Endothelial cell of umbilical vein (primary cell): ENCODE results near the gene PI4KA. TPM values are rescaled to one million over a fixed set of nuclear protein-coding genes. Genes with fewer than 3 reads are reported as not detected.

Source experiments
- BruUV-seq: library from RNA; stranded (reverse); fragments of 400-500 nt; replicated peaks from 2 replicates; lab custom pipeline; 2021; lab: Mats Ljungman, UMichigan
- CTCF ChIA-PET: fragments of 300-600, 350-600 bp; sonication (Branson Sonifier 250); formaldehyde crosslinking; loops from one replicate; lab custom pipeline; 2021; ENCODE audit warnings: antibody characterized with exemption, inconsistent platforms; lab: Charles Lee
- POLR2A ChIA-PET: fragments of 300-600, 350-600 bp; sonication (Branson Sonifier 250); formaldehyde crosslinking; loops from one replicate; lab custom pipeline; 2021; ENCODE audit warnings: antibody characterized with exemption, inconsistent platforms; lab: Charles Lee
- DNase-seq: peaks from one replicate; pipeline ENCODE4 v3.0.0-alpha.2; 2011; ENCODE audit warnings: low read depth, low spot score
- FAIRE-seq: peaks from 2 replicates; lab custom pipeline; 2011; peaks lifted over from hg19 to GRCh38; lab: Jason Lieb, UNC
- H2AFZ ChIP-seq: 2 replicates; pipeline ENCODE4 v1.6.0; 2012; ENCODE audit warnings: low read depth, low read length, control low read depth, inconsistent platforms
- H3K27ac ChIP-seq: 2 replicates; pipeline ENCODE4 v1.5.1; 2011; ENCODE audit warnings: low read depth, mild to moderate bottlenecking, control low read depth, low read length, moderate library complexity; ENCODE audit not compliant: insufficient read depth
- H3K27me3 ChIP-seq, 2 experiments: 2 replicates each; pipeline versions ENCODE4 v1.6.0 to v1.6.1; 2011; ENCODE audit warnings: low read length in 2 of 2, mixed read lengths in 1 of 2; ENCODE audit not compliant: control insufficient read depth in 2 of 2, insufficient read depth in 2 of 2
- H3K36me3 ChIP-seq, 2 experiments: 2 replicates in 1 of 2; 3 replicates in 1 of 2; pipeline ENCODE4 v1.5.1; 2011; ENCODE audit warnings: low read length in 2 of 2, mild to moderate bottlenecking in 1 of 2, moderate library complexity in 1 of 2; ENCODE audit not compliant: control insufficient read depth in 2 of 2, insufficient read depth in 2 of 2; ENCODE audit errors: extremely low read depth in 1 of 2
- H3K4me1 ChIP-seq: 3 replicates; pipeline ENCODE4 v1.5.1; 2011; ENCODE audit warnings: mild to moderate bottlenecking, low read length; ENCODE audit not compliant: control insufficient read depth, insufficient read depth; ENCODE audit errors: extremely low read depth
- H3K4me2 ChIP-seq: 2 replicates; pipeline ENCODE4 v1.6.1; 2011; ENCODE audit warnings: low read length, control low read depth, mixed read lengths; ENCODE audit not compliant: insufficient read depth
- H3K4me3 ChIP-seq, 3 experiments: fragments of 200-600 bp in 1 of 3; sonication (generic), shearing (Covaris generic) in 1 of 3; replicated peaks in 1 of 3; 2 replicates each; pipeline ENCODE4 v1.5.1; 2011 to 2016; ENCODE audit warnings: control low read depth in 3 of 3, low read length in 3 of 3, mild to moderate bottlenecking in 2 of 3, inconsistent platforms in 1 of 3, low read depth in 1 of 3, moderate library complexity in 1 of 3; ENCODE audit not compliant: insufficient read depth in 1 of 3
- H3K79me2 ChIP-seq: 2 replicates; pipeline ENCODE4 v1.6.0; 2012; ENCODE audit warnings: low read length, inconsistent platforms; ENCODE audit not compliant: control insufficient read depth, insufficient read depth
- H3K9ac ChIP-seq: replicated peaks from 2 replicates; pipeline ENCODE3; 2011; ENCODE audit warnings: low read length, control low read depth; ENCODE audit not compliant: insufficient read depth; ENCODE audit errors: extremely low read depth
- H3K9me1 ChIP-seq: replicated peaks from 3 replicates; pipeline ENCODE4 v1.6.0; 2011; ENCODE audit warnings: mild to moderate bottlenecking, low read length; ENCODE audit not compliant: control insufficient read depth, insufficient read depth; ENCODE audit errors: extremely low read depth
- H3K9me3 ChIP-seq: replicated peaks from 2 replicates; pipeline ENCODE4 v1.5.1; 2012; ENCODE audit warnings: low read length, inconsistent platforms; ENCODE audit not compliant: control insufficient read depth, insufficient read depth
- H4K20me1 ChIP-seq: replicated peaks from 2 replicates; pipeline ENCODE3; 2011; ENCODE audit warnings: mild to moderate bottlenecking, low read length; ENCODE audit not compliant: control insufficient read depth, insufficient read depth; ENCODE audit errors: extremely low read depth
- CTCF ChIP-seq, 2 donors: IDR thresholded peaks; 1 replicate in 1 of 2; 2 replicates in 1 of 2; pipeline ENCODE4 v1.5.1; 2011; ENCODE audit warnings: low read length in 2 of 2, mild to moderate bottlenecking in 2 of 2, moderate library complexity in 2 of 2, control low read depth in 1 of 2, inconsistent platforms in 1 of 2, low read depth in 1 of 2; ENCODE audit not compliant: insufficient read depth in 1 of 2; ENCODE audit errors: extremely low read depth in 1 of 2
- EZH2 ChIP-seq: IDR thresholded peaks from 2 replicates; pipeline ENCODE4 v1.6.1; 2012; ENCODE audit warnings: borderline replicate concordance, low read depth, mild to moderate bottlenecking, moderate library complexity, low read length, inconsistent platforms; ENCODE audit not compliant: severe bottlenecking
- FOS ChIP-seq: IDR thresholded peaks from 2 replicates; pipeline ENCODE4 v1.6.1; 2011; ENCODE audit warnings: mild to moderate bottlenecking, low read length, moderate library complexity, borderline replicate concordance; ENCODE audit not compliant: insufficient read depth
- GATA2 ChIP-seq: IDR thresholded peaks from 2 replicates; pipeline ENCODE4 v1.7.0; 2011; ENCODE audit warnings: low read depth, mild to moderate bottlenecking, moderate library complexity, mixed read lengths, low read length; ENCODE audit not compliant: insufficient read length, insufficient read depth
- JUN ChIP-seq: IDR thresholded peaks from 2 replicates; pipeline ENCODE4 v1.6.1; 2011; ENCODE audit warnings: borderline replicate concordance, low read depth; ENCODE audit not compliant: insufficient read length, insufficient read depth
- MAX ChIP-seq: IDR thresholded peaks from 2 replicates; pipeline ENCODE4 v1.6.1; 2011; ENCODE audit not compliant: insufficient read depth, insufficient read length
- MYC ChIP-seq: IDR thresholded peaks from one replicate; pipeline ENCODE4 v1.6.1; 2011; ENCODE audit warnings: mild to moderate bottlenecking, low read depth, low read length
- POLR2A ChIP-seq: IDR thresholded peaks from 2 replicates; pipeline ENCODE4 v1.6.1; 2012; ENCODE audit warnings: low read depth, mild to moderate bottlenecking, control low read depth, low read length
- POLR2AphosphoS5 ChIP-seq: IDR thresholded peaks from 2 replicates; pipeline ENCODE4 v1.6.1; 2012; ENCODE audit warnings: low read depth, mild to moderate bottlenecking, control low read depth, low read length, moderate library complexity; ENCODE audit not compliant: insufficient read depth
- dilution Hi-C: fragments of 300-500 bp; cut with MboI; formaldehyde crosslinking; loops from one replicate; pipeline ENCODE4 v1.15.0; 2019; ENCODE audit warnings: low sequenced_read_pairs; ENCODE audit not compliant: extremely low pct_ligation_motif_present
- intact Hi-C: fragments of 100-400 bp; cut with micrococcal nuclease; formaldehyde crosslinking; loops from one replicate; pipeline ENCODE4 v1.10.0; 2022
- polyA plus RNA-seq, 4 experiments: library from polyadenylated mRNA; depleted of rRNA in 3 of 4; stranded (reverse) in 3 of 4; unstranded in 1 of 4; fragments of >200 nt; gene quantifications; 2 replicates each; pipeline versions ENCODE4 v1.2.1 to v1.2.3, GENCODE V29; 2011 to 2012; ENCODE audit warnings: missing spikeins in 1 of 4
- total RNA-seq: library from RNA; stranded (reverse); gene quantifications from 2 replicates; pipeline ENCODE4 v1.2.3, GENCODE V29; 2021

Gene PI4KA
- total and polyA plus RNA-seq, 2 donors (not counting 3 experiments of a cell fraction or from before 2014, with no cell fraction given): 28.9 to 56.4 TPM

GRCh38 chr22:20793748-20794649 is 64.6 kb downstream of the PI4KA start:
- POLR2A ChIA-PET: interaction anchor here (1.0 kb wide), 1 partner anchor 29 kb away, joined by 3 read pairs; no protein-coding TSS in a partner anchor
- DNase-seq (no peak), FAIRE-seq (no peak)
- H3K4me3 ChIP-seq: no peak overlapping the region
- CTCF ChIA-PET: interaction anchor here (0.6 to 2.0 kb wide), 4 partner anchors 9 to 38 kb away, joined by 3 to 23 read pairs (median 6); no protein-coding TSS in a partner anchor
- H3K9ac ChIP-seq: no peak overlapping the region
- no peaks in the 10 kb centered on the region for H3K27me3 ChIP-seq
- H3K4me1 ChIP-seq: no peaks in the 10 kb centered on the region
- no peaks in the 10 kb centered on the region for H3K79me2 ChIP-seq
- intact Hi-C loops: no loop called here
- no peaks in the 10 kb centered on the region for H4K20me1 ChIP-seq
- no peaks in the 10 kb centered on the region for H3K9me3 ChIP-seq
- H3K27ac ChIP-seq: no peak overlapping the region
- peaks cover 2 to 22% of the 10 kb centered on the region in 2 experiments for H3K36me3 ChIP-seq
- dilution Hi-C loops: no loop called here
- no peak for TF ChIP-seq GATA2
- TF ChIP-seq EZH2: no peak
- no peak for TF ChIP-seq MYC
- TF ChIP-seq POLR2AphosphoS5: no peak
- no peak for TF ChIP-seq JUN
- TF ChIP-seq CTCF (IDR thresholded peaks at IDR 0.05; ENCODE audit: extremely low read depth in 1 of 2, insufficient read depth in 1 of 2, low read depth in 1 of 2, low read length in 2 of 2): no peak
- no peak for TF ChIP-seq POLR2A
- TF ChIP-seq FOS: no peak
- TF ChIP-seq MAX: no peak
- H2AFZ ChIP-seq: no peak overlapping the region
- BruUV-seq: no TSS peak
- H3K9me1 ChIP-seq: no peaks in the 10 kb centered on the region
- H3K4me2 ChIP-seq: no peak overlapping the region
